SHP77 treated with DMSO at 0.1 percent for 48 hours (cell line): Measurements from ENCODE around the gene YEATS4.

ENCODE experiments used
- DNase-seq: peaks from one replicate; lab custom pipeline; 2025; lab: John Stamatoyannopoulos, UW

Gene YEATS4

DNA sequence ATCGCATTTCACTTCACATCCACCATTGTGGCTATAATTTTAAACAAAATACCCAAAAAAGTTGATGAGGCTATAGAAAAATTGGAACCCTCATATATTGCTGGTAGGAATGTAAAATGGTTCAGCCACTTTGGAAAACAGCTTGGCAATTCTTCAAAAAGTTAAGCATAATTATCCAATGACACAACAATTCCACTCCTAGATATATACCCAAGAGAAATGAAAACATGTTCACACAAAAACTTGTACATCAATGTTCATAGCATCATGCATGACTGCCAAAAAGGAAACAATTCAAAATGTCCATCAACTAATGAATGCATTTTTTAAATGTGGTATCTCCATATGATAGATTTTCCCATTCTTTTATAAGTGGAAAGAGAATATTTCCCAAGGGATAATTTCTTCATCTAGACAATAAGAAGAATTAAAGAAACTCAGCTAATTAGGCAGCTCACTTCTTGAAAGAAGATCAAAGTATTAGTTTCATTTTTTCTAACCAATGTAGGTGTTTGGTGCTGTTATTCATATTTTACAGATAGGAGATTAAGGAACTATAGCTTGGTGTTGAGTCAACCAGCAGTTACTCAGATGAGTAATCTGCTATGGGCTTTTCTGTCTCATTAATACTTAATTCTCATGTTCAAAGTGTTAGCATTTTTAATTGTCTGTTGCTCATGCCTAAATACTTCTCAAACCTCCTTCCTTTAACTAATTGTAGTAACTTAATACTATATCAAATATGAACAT is 32.8 kb downstream of the YEATS4 start:
- no peak for DNase-seq

DNA sequence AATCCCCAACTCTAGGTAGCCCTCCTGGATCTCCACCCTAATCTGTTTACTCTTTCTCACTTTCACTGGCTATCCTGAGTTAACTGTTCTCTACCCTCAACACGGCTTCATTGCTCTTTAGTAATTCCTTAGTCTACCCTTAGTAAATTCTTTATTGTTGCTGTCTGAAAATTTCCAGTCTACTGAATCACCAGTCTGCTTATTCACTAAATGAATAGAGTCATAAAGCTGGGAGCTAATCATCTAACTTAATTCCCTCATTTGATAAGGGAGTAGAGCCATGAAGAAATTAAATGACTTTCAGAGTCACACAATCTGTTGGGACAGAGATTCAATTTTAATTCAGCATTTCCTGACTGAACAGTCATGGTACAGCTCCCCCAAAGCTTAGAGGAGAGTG is 36.5 kb downstream of the YEATS4 start:
- DNase-seq, result no peak

DNA sequence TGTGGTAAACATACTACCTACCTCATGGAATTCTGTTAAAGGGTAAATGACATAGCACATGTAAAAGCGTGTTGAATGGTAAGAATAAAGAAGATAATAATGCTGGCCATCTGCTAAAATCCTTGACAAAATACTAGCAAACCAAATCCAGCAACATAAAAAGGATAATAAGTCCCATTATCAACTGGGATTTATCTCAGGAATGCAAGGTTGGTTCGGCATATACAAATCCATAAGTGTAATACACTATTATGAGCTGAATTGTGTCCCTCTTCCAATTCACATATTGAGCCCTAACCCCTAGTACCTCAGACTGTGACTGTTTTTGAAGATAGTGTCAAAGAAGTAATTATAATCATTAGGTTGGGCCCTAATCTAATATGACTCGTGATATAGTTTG is 37.4 kb downstream of the YEATS4 start:
- no peak for DNase-seq

DNA sequence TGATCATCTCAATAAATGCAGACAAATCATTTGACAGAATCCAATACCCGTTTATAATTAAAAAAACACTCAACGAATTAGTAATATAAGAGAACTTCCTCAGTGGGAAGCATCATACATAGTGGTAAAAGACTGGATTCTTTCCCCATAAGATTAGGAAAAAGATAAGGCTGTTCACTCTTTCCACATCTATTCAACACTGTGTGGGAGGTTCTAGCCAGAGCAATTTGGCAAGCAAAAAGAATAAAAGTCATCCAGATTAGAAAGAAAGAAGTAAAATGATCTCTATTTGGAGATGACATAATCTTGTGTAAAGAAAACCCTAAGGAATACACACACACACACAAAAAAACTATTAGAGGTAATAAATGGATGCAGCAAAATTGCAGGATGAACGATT is 38.4 kb downstream of the YEATS4 start:
- DNase-seq, result no peak

DNA sequence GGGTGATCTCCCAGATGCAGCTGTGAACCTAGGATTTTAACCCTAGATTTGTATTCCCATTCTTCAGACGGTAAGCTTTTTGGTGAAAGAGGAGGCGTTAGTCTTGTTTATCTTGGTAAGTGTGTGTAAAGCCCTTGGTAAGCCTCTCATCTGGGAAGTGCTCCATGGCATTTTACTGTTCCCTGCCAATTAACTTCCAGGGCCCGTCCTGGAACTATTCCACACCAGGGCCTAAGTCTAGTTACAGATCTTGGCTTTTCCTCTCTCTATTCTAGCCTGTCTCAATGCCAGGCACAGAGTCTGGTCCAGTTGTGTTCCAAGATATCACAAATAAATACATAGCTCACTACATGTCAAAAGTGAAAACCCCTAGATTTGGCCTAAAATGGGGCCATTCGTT is 42.4 kb downstream of the YEATS4 start:
- DNase-seq, result no peak

DNA sequence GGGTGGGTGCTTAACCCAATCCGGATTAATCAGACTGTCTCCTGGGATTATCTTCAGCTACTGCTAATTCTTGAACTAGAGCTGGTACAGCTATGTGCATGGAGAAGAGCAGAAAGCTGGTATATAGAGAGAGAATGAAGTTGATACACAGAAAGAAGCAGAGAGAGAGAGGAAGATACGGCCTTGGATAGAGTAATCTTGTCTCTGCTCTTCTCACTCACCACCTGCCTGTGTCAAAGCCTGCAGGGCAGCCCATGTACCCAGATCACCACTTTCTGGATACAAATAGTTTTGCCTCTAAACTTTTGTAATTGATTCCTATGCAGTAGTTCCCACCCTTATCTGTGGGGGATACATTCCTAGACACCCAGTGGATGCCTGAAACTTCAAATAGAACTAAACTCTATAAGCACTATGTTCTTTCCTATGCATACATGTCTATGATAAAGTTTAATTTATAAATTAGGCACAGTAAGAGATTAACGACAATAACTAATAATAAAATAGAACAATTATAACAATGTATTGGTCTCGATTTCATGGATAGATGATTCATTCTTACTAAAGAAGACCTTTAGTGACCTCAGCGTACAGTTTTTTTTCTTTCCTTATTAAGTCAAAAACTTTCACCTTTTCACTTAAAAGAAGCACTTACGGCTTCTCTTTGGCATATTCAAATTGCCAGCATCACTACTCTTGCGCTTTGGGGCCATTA is 45.5 kb downstream of the YEATS4 start:
- no peak for DNase-seq

DNA sequence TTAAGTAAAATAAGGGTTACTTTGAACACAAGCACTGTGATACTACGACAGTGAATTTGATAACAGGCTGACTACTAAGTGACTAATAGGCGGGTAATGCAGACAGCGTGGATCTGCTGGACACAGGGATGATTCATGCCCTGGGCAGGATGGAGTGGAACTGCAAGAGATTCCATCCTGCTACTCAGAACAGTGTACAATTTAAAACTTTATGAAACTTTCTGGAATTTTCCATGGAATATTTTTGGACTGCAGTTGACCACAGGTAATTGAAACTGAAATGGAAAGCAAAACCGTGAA is 46.0 kb downstream of the YEATS4 start:
- DNase-seq, result no peak

DNA sequence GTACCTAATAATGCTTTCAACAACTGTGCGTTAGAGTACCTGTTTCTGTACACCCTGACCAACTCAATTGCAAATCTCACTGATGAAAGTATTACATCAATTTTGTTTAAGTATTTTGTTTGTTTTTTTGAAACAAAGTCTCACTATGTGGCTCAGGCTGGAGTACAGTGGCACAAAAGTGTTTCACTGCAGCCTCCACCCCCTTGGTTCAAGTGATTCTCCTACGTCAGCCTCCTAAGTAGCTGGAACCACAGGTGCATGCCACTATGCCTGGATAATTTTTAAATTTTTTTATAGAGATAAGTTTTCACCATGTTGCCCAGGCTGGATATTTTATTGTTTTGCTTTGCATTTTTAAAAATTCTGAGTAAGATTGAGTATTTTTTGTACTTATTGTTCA is 46.7 kb downstream of the YEATS4 start:
- no peak for DNase-seq

DNA sequence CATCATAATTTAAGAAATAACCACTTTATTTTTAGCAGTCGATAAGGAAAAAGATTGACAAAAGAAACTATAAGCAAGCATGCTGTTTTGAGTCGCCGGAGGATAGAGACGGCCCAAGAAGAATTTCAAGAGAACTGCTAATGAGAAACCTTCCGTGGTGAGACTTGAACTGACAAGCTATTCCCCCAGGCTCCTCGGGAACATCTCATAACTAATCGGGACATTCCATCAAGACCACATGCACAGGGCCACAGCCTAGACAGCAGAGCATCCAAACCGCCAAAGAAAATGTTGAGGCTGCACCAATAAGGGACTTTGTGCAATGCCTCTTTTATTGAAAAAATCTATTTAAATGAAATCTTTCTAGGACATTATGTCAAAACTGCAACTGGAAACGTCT is 51.0 kb downstream of the YEATS4 start:
- DNase-seq, result no peak

DNA sequence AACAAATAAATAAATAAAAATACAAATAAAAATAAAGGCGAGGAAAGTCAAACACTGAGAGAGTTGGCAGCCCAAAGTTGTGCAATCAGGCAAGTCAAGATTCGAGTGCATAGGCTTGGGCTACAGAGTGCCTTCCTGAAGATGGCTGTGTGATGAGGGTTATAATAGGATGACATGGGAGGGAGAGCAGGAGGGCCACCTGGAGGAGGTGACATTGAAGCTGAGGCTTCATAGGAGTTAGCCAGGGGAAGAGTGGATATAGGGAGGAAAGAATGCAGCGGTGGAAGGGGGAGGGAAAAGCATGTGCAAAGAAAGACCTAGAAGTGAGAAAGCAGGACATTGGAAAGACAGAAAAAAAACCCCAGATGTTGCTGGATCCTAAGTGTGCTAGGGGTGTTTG is 53.1 kb downstream of the YEATS4 start:
- DNase-seq, result no peak

DNA sequence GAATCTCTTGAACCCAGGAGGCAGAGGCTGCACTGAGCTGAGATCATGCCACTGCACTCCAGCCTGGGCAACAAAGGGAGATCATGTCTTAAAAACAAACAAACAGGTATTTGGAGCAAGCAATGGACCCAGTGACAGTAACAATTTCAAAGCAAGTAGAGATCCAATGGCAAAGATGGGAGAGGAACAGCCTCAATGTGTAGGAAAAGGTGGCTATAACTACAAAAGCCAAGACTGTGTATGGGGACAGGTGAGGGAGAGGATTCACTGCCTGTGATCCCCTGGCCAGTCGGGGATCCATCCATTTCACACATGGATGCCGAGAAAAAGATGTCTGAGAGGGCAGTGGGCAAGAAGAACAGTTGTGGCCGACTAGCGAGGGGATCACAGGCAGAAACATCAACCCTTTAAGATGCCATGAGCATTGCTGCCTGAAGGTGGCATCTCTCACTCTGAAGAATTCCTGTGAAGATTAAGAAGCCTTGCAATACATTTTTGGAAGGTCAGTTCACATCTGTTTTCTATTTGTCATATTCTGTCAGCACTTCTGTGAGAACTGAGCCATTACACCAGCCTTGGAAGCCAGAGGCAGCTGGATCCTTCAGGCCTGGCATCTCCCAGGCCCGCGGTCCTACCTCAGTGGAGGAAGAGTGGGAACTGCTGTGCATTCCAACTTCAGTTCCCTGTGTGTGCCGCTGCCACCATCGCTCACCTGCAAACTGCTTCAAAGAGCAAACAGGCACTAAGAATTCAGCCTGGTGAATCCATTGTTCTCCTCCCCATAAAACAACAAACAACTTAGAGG is 56.1 kb downstream of the YEATS4 start:
- DNase-seq, result no peak

DNA sequence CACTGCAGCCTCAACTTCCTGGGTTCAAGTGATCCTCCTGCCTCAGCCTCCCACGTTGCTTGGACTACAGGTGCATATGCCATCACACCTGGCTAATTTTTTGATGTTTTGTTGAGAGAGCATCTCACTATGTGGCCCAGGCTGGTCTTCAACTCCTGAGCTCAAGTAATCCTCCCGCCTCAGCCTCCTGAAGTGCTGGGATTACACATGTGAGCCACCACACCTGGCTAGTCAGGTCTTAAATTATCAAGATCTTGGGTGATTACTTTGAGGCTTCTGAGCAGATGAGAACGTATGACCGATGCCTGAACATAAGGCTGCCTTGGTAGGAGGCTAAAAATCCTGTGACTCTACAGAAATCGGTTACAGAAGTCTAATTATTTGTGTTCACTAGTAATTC is 57.7 kb downstream of the YEATS4 start:
- no peak for DNase-seq

DNA sequence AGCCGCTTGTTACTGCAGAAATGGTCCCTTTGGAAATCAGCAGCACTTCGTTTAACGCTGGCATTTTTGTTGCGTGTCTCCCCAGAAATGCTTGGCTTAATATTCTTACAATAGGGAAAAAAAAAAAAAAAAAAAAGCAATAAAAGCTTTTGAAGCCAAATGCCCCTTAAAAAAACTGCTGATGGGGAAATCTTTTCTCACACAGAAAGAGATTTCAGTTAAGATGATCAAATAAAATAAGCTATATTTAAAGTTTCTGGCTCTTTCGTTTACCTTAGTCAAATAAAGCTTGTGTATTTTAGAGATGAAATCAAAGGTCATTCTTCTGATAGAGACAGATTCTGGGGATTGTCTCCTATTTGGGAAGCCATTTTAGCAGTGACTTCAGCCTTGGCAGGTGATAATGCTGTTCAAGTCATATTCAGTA is 58.2 kb downstream of the YEATS4 start:
- DNase-seq, result no peak

DNA sequence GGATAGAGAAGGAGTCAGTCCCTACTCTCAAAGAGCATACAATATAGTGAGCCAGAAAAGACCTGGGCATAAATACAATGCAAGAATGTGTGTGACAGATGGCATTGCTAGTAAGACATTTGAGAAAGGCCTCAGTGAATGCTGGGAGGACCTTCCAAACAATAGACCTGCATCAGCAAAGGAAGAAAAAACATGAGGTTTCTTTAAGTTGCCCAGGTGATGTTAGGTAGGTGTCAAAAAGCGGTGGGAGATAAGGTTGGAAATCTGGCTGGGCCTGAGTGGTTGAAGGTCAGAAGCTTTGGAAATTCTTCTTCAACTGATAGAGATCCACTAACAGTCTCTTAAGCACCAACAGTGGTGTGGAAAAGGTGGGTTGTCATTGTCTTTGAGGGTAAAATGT is 60.2 kb downstream of the YEATS4 start:
- DNase-seq, result no peak

DNA sequence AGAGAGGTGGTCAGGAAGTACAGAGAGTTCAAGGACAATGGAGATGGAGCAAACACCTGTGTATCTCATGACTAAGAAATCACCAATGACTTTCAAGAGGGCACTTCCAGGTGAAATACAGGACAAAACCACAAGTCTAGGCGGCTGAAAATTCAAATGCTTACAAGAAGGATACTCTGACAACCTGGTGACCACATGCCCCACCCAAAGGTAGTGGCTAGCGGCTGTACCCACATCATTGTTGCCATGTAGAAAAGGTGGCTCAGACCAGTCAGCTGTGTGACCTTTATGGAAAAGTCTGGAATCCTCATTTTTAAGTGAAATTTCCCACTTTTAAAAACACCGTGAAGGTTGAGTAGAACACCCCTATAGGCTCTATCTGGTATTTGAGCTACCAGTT is 62.0 kb downstream of the YEATS4 start:
- DNase-seq, result no peak

DNA sequence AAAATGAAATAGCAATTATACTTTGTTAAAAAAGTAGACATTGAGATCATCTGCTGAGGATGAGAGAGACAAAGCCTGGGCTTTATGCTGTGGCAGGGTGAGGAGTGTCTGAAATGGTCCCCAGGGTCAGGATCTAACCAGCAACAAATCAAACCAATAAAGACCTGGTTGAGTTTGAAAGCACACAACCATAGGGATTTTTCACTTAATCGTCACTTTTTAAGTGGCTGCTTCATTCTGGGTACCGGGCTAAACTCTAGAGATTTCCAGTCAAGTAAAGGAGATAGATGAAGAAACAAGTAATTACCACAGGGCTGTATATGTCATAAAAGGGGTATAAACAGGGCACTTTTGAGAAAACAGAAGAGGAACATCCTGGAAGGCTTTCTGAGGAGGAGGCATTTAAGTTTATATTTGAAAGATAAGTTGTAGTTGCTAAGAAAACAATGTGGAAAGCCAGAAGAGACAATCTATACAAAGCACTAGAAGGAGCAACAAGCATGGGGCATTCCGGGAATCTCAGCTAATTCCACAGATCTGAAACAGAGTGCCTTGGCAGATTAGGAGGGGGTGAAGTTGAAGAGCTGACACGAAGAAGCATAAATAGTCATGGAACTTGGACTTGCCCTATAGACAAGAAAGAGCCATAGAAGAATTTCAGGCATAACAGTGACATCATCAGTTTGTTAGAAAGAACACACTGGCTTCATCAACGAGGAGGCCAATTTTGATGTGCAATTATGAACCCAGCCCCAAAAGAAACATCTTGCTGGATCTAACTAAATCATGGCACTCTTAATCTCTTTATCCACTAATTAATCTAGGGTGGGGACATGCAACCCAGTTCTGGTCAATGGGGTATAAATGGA is 63.7 kb downstream of the YEATS4 start:
- no peak for DNase-seq

DNA sequence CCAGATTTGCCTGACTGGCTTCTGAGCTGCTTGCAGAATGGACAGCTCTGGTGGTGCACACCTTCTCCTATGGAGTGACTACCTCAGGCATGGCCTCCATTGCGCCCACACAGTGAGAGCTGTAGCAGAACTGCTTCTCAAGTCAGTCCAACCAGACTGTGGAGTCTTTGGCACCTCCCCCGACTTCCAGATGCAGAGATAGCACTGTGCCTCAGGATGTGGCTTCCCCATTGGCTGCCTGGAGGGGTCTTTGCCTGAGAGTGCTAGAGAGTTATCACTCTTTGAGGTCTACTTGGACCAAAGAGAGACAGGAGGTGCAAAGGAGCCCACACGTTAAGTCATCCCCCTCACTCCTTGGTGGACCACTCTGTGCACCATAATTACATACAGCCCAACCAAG is 65.9 kb downstream of the YEATS4 start:
- DNase-seq, result no peak

DNA sequence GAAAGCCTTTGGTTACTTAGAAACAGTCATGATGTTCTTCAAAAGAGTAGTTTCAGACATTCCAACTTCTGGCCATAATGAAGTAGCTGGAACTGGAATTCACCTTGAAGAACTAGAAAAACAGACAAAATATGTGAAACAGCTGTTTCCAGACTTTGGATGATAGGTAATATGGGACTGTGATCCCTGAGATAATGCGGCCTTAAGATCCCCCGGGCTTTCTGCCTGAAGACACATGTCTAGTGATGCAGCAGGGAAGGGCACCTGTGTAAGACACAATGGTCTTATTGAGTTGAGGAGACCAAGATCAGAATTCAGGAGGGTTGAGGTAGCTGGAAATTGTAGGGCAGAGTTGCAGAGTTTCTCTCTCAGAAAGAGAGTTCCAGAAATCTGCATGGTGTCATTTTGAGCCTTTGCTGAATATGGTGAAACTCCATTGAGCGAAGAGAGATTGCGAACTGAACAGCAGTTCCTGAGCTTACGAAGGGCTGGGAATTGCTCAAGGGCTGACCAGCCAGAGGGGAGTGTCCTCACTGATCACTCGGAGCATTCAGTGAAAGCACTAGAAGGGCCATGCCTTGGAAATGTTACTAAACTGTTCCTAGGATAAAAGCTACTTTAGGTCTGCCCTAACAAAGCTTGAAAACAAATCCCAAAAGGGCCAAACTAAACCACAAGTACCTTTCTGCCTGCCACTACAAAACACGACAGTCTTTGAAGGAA is 69.0 kb downstream of the YEATS4 start:
- DNase-seq, result no peak

DNA sequence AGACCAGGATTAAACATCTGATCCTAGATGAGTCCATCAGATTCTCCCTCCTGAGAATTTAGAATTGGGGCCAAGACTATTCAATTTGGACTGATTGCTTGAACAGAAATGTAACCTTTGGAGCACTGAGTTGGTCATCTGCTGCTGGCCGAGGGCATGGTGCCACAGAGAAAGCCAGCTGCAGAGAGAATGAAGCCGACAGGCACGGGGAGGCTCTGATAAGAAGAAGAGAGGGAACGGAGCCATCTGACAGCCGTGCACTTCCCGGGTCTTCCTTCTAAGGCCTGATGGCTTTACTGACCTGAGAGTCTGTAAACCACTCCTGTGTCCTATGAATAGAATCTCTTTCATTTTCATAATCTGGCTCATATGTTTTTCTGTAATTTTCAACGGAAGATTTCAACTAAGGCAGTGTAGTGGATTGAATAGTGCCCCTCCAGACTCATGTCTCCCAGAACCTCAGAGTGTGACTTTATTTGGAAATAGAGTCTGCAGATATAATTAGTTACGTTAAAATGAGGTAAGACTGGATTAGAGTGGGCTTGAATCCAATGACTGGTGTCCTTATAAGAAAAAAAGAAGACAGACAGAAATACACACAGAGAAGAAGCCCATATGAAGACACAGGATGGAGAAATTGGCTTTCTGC is 71.5 kb downstream of the YEATS4 start:
- no peak for DNase-seq

DNA sequence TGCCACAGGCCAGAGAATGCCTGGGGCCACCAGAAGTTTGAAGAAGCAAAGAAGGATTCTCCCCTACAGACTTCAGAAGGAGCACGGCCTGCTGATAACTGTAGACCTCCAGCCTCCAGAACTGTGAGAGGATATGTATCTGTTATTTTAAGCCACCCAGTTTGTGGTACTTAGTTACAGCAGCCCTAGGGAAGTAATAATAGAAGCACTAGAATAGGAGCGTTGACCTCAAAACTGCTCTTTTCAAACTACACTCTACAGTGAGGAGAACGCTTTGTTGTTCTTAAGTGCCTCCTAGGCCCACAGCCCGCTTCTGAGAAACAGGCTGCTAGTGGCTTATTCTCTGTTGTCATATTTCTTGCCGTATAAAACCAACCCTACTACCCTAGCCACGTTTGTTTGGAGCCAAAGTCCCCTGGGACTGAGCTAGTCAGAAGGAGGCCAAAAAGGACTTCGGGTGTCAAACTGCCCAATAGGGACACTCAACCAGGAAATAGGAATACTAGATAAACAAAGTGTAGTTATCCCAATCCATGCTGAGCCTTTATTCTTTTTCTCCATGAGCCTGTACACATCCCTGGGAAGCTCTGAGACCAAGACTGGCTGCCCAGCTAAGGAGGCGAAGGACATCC is 72.2 kb downstream of the YEATS4 start:
- DNase-seq, result no peak

DNA sequence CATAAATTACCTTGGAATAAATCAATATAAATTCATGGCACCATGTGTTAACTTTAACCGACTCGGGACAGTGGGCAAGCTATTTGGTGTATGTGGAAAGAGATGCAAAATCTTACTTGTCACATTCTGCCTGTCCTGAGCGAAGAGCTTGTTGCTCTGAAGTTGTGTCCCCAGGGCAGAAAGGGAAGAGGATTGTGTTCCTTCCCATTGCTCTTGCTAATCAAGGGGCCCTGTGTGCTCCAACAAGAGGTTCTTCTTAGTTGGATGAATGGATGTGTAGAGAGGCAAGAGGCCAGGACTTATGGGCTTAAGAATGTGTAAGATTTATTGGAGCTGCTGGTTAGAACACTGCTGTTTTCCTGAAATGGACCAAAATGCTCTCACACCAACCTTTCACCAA is 74.1 kb downstream of the YEATS4 start:
- DNase-seq, result no peak
